Body of pancreas (tissue), 4 donors: ENCODE measurements around the gene ARL4D.

Experiments
- CTCF ChIP-seq, 7 experiments: fragments of 450-650 bp in 4 of 7; fragments of 200-600 bp in 3 of 7; sonication (generic) in 3 of 7; IDR thresholded peaks; one replicate each; pipeline ENCODE4 v1.5.1; 2016 to 2019; ENCODE audit warnings: antibody characterized with exemption in 7 of 7
- POLR2A ChIP-seq, 3 donors: fragments of 450-650 bp; IDR thresholded peaks; one replicate each; pipeline ENCODE4 v1.6.1; 2016; ENCODE audit warnings: antibody characterized with exemption in 3 of 3, mild to moderate bottlenecking in 2 of 3

- TF ChIP-seq CTCF (IDR thresholded peaks at IDR 0.05), result no peak
- no peak for TF ChIP-seq POLR2A (IDR thresholded peaks at IDR 0.05)
Observed at GRCh38 chr17:43439041-43439440, 40.2 kb downstream of the ARL4D start.
